HEK293 (cell line): ENCODE data around the gene WNT7B.

ENCODE experiments used
- CTCF ChIA-PET: fragments of 350-600 bp; formaldehyde crosslinking; extraction: SDS; loops from one replicate; lab custom pipeline; 2021; ENCODE audit warnings: antibody characterized with exemption; lab: Yijun Ruan, JAX
- POLR2A ChIA-PET: fragments of 300-600 bp; formaldehyde crosslinking; extraction: SDS; loops from one replicate; lab custom pipeline; 2020; ENCODE audit warnings: antibody characterized with exemption, inconsistent platforms; lab: Yijun Ruan, JAX
- H3K27ac ChIP-seq: fragments of 200-500 bp; sonication (Bioruptor generic); 2 replicates; pipeline ENCODE4 v1.5.1; 2014; ENCODE audit warnings: low read depth, low read length, control low read depth, inconsistent platforms; ENCODE audit errors: extremely low read depth
- H3K36me3 ChIP-seq, 2 experiments: fragments of 200-500 bp in 1 of 2; sonication (Bioruptor generic) in 1 of 2; 1 replicate in 1 of 2; 2 replicates in 1 of 2; pipeline ENCODE4 v1.5.1; 2014 to 2017; ENCODE audit warnings: inconsistent platforms in 2 of 2, low read length in 2 of 2; ENCODE audit not compliant: control insufficient read depth in 2 of 2, insufficient read depth in 1 of 2
- H3K4me1 ChIP-seq: fragments of 200-500 bp; sonication (Bioruptor generic); 2 replicates; pipeline ENCODE4 v1.5.1; 2014; ENCODE audit warnings: mild to moderate bottlenecking, low read length, inconsistent platforms; ENCODE audit not compliant: control insufficient read depth, insufficient read depth
- H3K4me3 ChIP-seq: 2 replicates; pipeline ENCODE4 v1.5.1; 2011; ENCODE audit warnings: low read depth, mild to moderate bottlenecking, control low read depth, low read length, moderate library complexity
- H3K9me3 ChIP-seq: fragments of 200-500 bp; sonication (Bioruptor generic); 2 replicates; pipeline ENCODE4 v1.5.1; 2014; ENCODE audit warnings: low read depth, low read length, inconsistent platforms; ENCODE audit not compliant: control insufficient read depth, insufficient read depth
- KLF10 ChIP-seq: fragments of 450-650 bp; IDR thresholded peaks from 2 replicates; pipeline ENCODE4 v1.5.1; 2018; ENCODE audit warnings: missing biosample characterization, mild to moderate bottlenecking, missing genetic modification characterization
- REPIN1 ChIP-seq: fragments of 450-650 bp; formaldehyde crosslinking; IDR thresholded peaks from 2 replicates; pipeline ENCODE4 v1.5.1; 2017; ENCODE audit warnings: missing biosample characterization, missing genetic modification characterization, low read depth
- SP2 ChIP-seq: fragments of 450-650 bp; formaldehyde crosslinking; IDR thresholded peaks from 2 replicates; pipeline ENCODE4 v1.5.1; 2016; ENCODE audit warnings: missing biosample characterization, missing genetic modification characterization
- ZBTB6 ChIP-seq: fragments of 450-650 bp; formaldehyde crosslinking; IDR thresholded peaks from 2 replicates; pipeline ENCODE4 v1.5.1; 2017; ENCODE audit warnings: missing biosample characterization, missing genetic modification characterization
- ZFP3 ChIP-seq: fragments of 450-650 bp; formaldehyde crosslinking; IDR thresholded peaks from 2 replicates; pipeline ENCODE4 v1.5.1; 2016; ENCODE audit warnings: low read depth, missing biosample characterization, missing genetic modification characterization
- ZIC2 ChIP-seq: fragments of 450-650 bp; formaldehyde crosslinking; IDR thresholded peaks from 2 replicates; pipeline ENCODE4 v1.5.1; 2016; ENCODE audit warnings: missing biosample characterization, missing genetic modification characterization
- ZNF157 ChIP-seq: fragments of 450-650 bp; formaldehyde crosslinking; IDR thresholded peaks from 2 replicates; pipeline ENCODE4 v1.5.1; 2016; ENCODE audit warnings: missing biosample characterization, missing genetic modification characterization
- ZNF175 ChIP-seq: fragments of 450-650 bp; formaldehyde crosslinking; IDR thresholded peaks from 2 replicates; pipeline ENCODE4 v1.5.1; 2016; ENCODE audit warnings: missing biosample characterization, missing genetic modification characterization
- ZNF24 ChIP-seq: fragments of 450-650 bp; formaldehyde crosslinking; IDR thresholded peaks from 2 replicates; pipeline ENCODE4 v1.5.1; 2016; ENCODE audit warnings: missing biosample characterization, missing genetic modification characterization
- ZNF266 ChIP-seq: fragments of 450-650 bp; formaldehyde crosslinking; IDR thresholded peaks from 2 replicates; pipeline ENCODE4 v1.5.1; 2016; ENCODE audit warnings: missing biosample characterization, missing genetic modification characterization, low read depth
- ZNF280D ChIP-seq: fragments of 450-650 bp; formaldehyde crosslinking; IDR thresholded peaks from 2 replicates; pipeline ENCODE4 v1.5.1; 2016; ENCODE audit warnings: missing biosample characterization, missing genetic modification characterization
- ZNF302 ChIP-seq: fragments of 450-650 bp; formaldehyde crosslinking; IDR thresholded peaks from 2 replicates; pipeline ENCODE4 v1.5.1; 2016; ENCODE audit warnings: missing biosample characterization, missing genetic modification characterization, low read depth
- ZNF341 ChIP-seq: fragments of 450-650 bp; formaldehyde crosslinking; IDR thresholded peaks from 2 replicates; pipeline ENCODE4; 2016; ENCODE audit warnings: low read depth, missing biosample characterization, missing genetic modification characterization
- ZNF362 ChIP-seq: fragments of 450-650 bp; formaldehyde crosslinking; IDR thresholded peaks from 2 replicates; pipeline ENCODE4 v1.5.1; 2016; ENCODE audit warnings: missing biosample characterization, missing genetic modification characterization
- ZNF501 ChIP-seq: fragments of 450-650 bp; formaldehyde crosslinking; IDR thresholded peaks from 2 replicates; pipeline ENCODE4 v1.5.1; 2016; ENCODE audit warnings: missing biosample characterization, missing genetic modification characterization
- ZNF513 ChIP-seq: fragments of 450-650 bp; IDR thresholded peaks from 2 replicates; pipeline ENCODE4 v1.5.1; 2018; ENCODE audit warnings: missing biosample characterization, missing genetic modification characterization
- ZNF548 ChIP-seq: fragments of 450-650 bp; formaldehyde crosslinking; IDR thresholded peaks from 2 replicates; pipeline ENCODE4 v1.5.1; 2016; ENCODE audit warnings: missing biosample characterization, missing genetic modification characterization
- ZNF596 ChIP-seq: fragments of 450-650 bp; IDR thresholded peaks from 2 replicates; pipeline ENCODE4 v1.5.0; 2018; ENCODE audit warnings: missing biosample characterization, mild to moderate bottlenecking, missing genetic modification characterization, moderate library complexity
- ZNF600 ChIP-seq: fragments of 450-650 bp; formaldehyde crosslinking; IDR thresholded peaks from 2 replicates; pipeline ENCODE4 v1.5.1; 2016; ENCODE audit warnings: missing biosample characterization, missing genetic modification characterization
- ZNF624 ChIP-seq: fragments of 450-650 bp; formaldehyde crosslinking; IDR thresholded peaks from 2 replicates; pipeline ENCODE4 v1.5.1; 2017; ENCODE audit warnings: missing biosample characterization, missing genetic modification characterization
- ZNF654 ChIP-seq: fragments of 450-650 bp; formaldehyde crosslinking; IDR thresholded peaks from 2 replicates; pipeline ENCODE4 v1.5.1; 2016; ENCODE audit warnings: low read depth, missing biosample characterization, missing genetic modification characterization
- ZNF677 ChIP-seq: fragments of 450-650 bp; IDR thresholded peaks from 2 replicates; pipeline ENCODE4 v1.5.0; 2018; ENCODE audit warnings: missing biosample characterization, mild to moderate bottlenecking, missing genetic modification characterization, moderate library complexity
- ZNF76 ChIP-seq: fragments of 450-650 bp; formaldehyde crosslinking; IDR thresholded peaks from 2 replicates; pipeline ENCODE4; 2016; ENCODE audit warnings: low read depth, missing biosample characterization, missing genetic modification characterization, borderline replicate concordance
- ZSCAN5A ChIP-seq: fragments of 450-650 bp; formaldehyde crosslinking; IDR thresholded peaks from 2 replicates; pipeline ENCODE4 v1.5.1; 2016; ENCODE audit warnings: missing biosample characterization, missing genetic modification characterization
- TF ChIP-seq, protein P1 (sequence below): fragments of 450-650 bp; formaldehyde crosslinking; IDR thresholded peaks from 2 replicates; pipeline ENCODE4 v1.5.1; 2016; ENCODE audit warnings: missing biosample characterization, missing genetic modification characterization

WNT7B gene

DNA sequence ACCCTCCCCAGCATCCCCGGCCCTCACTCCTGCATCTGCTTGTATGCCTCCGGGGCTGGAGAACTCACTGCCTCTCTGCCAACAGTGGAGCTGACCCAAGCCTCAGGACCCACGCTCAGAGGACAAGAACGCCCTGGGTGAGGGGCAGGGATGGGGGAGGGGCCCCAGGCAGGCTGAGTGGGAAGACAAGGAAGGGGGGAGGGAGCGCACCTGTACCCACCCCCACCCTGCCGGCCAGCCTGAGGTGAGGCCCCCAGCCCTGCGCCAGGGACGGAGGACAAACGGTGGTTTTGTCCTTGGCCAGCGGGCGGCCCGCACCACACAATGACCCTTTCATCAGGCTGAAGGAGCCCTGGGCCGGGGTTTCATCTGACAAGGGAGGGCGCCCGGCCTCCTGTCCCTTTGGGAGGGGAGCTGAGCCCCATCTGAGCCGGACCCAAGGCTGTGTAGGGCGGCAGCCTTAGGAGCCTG, 10.0 kb downstream of the WNT7B start:
- TF ChIP-seq ZNF513 (tag by site-specific recombination): no peak
- TF ChIP-seq ZSCAN5A (tag by site-specific recombination): no peak
- TF ChIP-seq ZNF362 (tag by site-specific recombination): no peak
- TF ChIP-seq ZNF280D (tag by site-specific recombination): no peak
- no peak for TF ChIP-seq ZNF266 (tag by site-specific recombination)
- no peak for TF ChIP-seq ZNF596
- no peak for TF ChIP-seq ZFP3 (tag by site-specific recombination)
- no peak for TF ChIP-seq ZNF654 (tag by site-specific recombination)
- TF ChIP-seq, protein P1, sequence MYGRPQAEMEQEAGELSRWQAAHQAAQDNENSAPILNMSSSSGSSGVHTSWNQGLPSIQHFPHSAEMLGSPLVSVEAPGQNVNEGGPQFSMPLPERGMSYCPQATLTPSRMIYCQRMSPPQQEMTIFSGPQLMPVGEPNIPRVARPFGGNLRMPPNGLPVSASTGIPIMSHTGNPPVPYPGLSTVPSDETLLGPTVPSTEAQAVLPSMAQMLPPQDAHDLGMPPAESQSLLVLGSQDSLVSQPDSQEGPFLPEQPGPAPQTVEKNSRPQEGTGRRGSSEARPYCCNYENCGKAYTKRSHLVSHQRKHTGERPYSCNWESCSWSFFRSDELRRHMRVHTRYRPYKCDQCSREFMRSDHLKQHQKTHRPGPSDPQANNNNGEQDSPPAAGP (tag by site-specific recombination): no peak
- no peak for TF ChIP-seq ZNF24 (tag by site-specific recombination)
- no peak for TF ChIP-seq ZNF548 (tag by site-specific recombination)
- TF ChIP-seq ZBTB6 (tag by site-specific recombination): no peak
- TF ChIP-seq ZNF302: no peak
- TF ChIP-seq ZNF175 (tag by site-specific recombination): no peak
- Histone ChIP-seq H3K27ac (no peak overlapping the region), H3K36me3 (no peaks in the 10 kb centered on the region), H3K4me1 (no peaks in the 10 kb centered on the region), H3K9me3 (no peaks in the 10 kb centered on the region), H3K4me3 (no peak overlapping the region)
- ChIA-PET CTCF (interaction anchor here (1.0 to 1.4 kb wide), 3 partner anchors 100 to 322 kb away, joined by 3 to 5 read pairs (median 3); no protein-coding TSS in a partner anchor), POLR2A (no interaction called here)

DNA sequence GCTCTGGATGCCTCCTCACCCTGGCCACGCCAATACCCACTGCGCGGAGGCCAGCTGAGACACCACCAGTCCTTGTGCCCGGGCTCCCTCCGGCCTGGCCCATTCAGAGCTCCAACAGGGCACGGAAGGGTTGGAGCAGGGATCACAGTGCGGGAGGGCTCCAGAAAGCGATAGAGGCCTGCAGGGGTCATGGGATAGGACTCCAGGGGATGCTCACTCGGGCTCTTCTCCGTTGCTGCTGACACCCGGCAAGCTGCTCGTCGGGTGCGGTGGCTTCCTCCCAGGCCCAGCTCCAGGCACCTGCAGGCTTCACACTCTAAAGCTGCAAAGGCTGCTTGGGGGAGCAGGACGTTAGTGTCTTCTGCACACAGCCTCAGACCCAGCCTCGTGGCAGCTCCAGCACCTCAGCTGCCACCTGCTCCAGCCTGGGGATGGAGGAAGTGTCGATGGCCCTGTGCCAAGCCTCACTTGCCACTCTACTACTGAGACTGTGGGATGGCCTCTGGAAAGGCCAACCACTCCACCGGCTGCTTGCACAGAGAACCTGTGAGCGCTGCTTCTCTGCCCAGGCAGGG, 10.6 kb downstream of the WNT7B start:
- Histone ChIP-seq H3K27ac (no peak overlapping the region), H3K4me1 (no peaks in the 10 kb centered on the region), H3K36me3 (no peaks in the 10 kb centered on the region), H3K4me3 (no peak overlapping the region), H3K9me3 (no peaks in the 10 kb centered on the region)
- CTCF ChIA-PET: interaction anchor here (1.1 to 1.4 kb wide), 2 partner anchors 100 to 102 kb away, joined by 3 to 5 read pairs; no protein-coding TSS in a partner anchor
- POLR2A ChIA-PET: no interaction called here
- TF ChIP-seq ZNF157 (tag by site-specific recombination): no peak
- TF ChIP-seq ZIC2: 0 out of 2 replicates have a peak, but pooled peaks have one; percentile 13
- TF ChIP-seq REPIN1 (tag by site-specific recombination): no peak
- 0 out of 2 replicates have a peak, but pooled peaks have one; percentile 33 for TF ChIP-seq ZNF600 (tag by site-specific recombination)
- TF ChIP-seq KLF10 (tag by site-specific recombination): no peak
- no peak for TF ChIP-seq ZNF76 (tag by site-specific recombination)
- no peak for TF ChIP-seq ZNF624 (tag by site-specific recombination)
- no peak for TF ChIP-seq ZNF677 (tag by site-specific recombination)
- no peak for TF ChIP-seq ZNF501 (tag by site-specific recombination)
- TF ChIP-seq SP2: no peak
- peak; percentile 85 for TF ChIP-seq ZBTB6 (tag by site-specific recombination)
- 0 out of 2 replicates have a peak, but pooled peaks have one; percentile 19 for TF ChIP-seq ZNF341 (tag by site-specific recombination)
